Activated T-helper 17 cell treated with anti-CD3 and anti-CD28 coated beads, Interleukin-2, amount 50 U/mL, for 72 hours (primary cell): ENCODE results near the gene CABLES2. TPM values are rescaled to one million over a fixed set of nuclear protein-coding genes. Genes with fewer than 3 reads are reported as not detected.

ENCODE experiments used
- ATAC-seq: fragments of 150-1000 bp; cut with Tn5 transposase; replicated peaks from 2 replicates; pipeline ENCODE4 v1.10.0; 2021; ENCODE audit warnings: mild to moderate bottlenecking, moderate library complexity
- H3K27ac Mint-ChIP-seq: one replicate; pipeline ENCODE4 v1.8.0; 2022; ENCODE audit warnings: mixed read lengths
- H3K27me3 Mint-ChIP-seq: one replicate; pipeline ENCODE4 v1.8.0; 2022; ENCODE audit warnings: mixed read lengths
- H3K36me3 Mint-ChIP-seq: one replicate; pipeline ENCODE4 v1.8.0; 2022; ENCODE audit warnings: low read depth, mild to moderate bottlenecking, mixed read lengths
- H3K4me1 Mint-ChIP-seq: one replicate; pipeline ENCODE4 v1.8.0; 2022; ENCODE audit warnings: mixed read lengths
- H3K4me3 Mint-ChIP-seq: one replicate; pipeline ENCODE4 v1.8.0; 2022; ENCODE audit warnings: mild to moderate bottlenecking, mixed read lengths
- H3K9me3 Mint-ChIP-seq: one replicate; pipeline ENCODE4 v1.8.0; 2022; ENCODE audit warnings: mixed read lengths
- total RNA-seq, 2 donors: library from RNA; stranded (reverse); gene quantifications; one replicate each; pipeline ENCODE4 v1.2.3, GENCODE V29; 2022

The CABLES2 gene
- total RNA-seq, 2 donors from 2014 or later, result 6.8 to 6.9 TPM

- Mint-ChIP-seq H3K27me3 (no peaks in the 10 kb centered on the region), H3K4me3 (peak overlapping the region; percentile 72), H3K27ac (no peak overlapping the region), H3K9me3 (no peaks in the 10 kb centered on the region), H3K36me3 (no peaks in the 10 kb centered on the region), H3K4me1 (peaks cover 5% of the 10 kb centered on the region)
- peak; percentile 4 for ATAC-seq
Measured at GRCh38 chr20:62406635-62407176, 379 bp downstream of the CABLES2 start.

- Mint-ChIP-seq H3K27me3 (no peaks in the 10 kb centered on the region), H3K9me3 (no peaks in the 10 kb centered on the region), H3K36me3 (no peaks in the 10 kb centered on the region), H3K4me1 (peaks cover 5% of the 10 kb centered on the region), H3K27ac (peak overlapping the region; percentile 85), H3K4me3 (peak overlapping the region; percentile 72)
- ATAC-seq, result no peak
Measured at GRCh38 chr20:62405981-62406513, 1.0 kb downstream of the CABLES2 start.

GRCh38 chr20:62405108-62405980, 1.7 kb downstream of the CABLES2 start:
- Mint-ChIP-seq H3K27me3 (no peaks in the 10 kb centered on the region), H3K4me1 (peaks cover 5% of the 10 kb centered on the region), H3K4me3 (peak overlapping the region; percentile 72), H3K36me3 (no peaks in the 10 kb centered on the region), H3K27ac (peak overlapping the region; percentile 85), H3K9me3 (no peaks in the 10 kb centered on the region)
- ATAC-seq, result no peak

- H3K27ac Mint-ChIP-seq, result no peak overlapping the region
- no peaks in the 10 kb centered on the region for H3K36me3 Mint-ChIP-seq
- H3K4me3 Mint-ChIP-seq, result no peak overlapping the region
- no peaks in the 10 kb centered on the region for H3K27me3 Mint-ChIP-seq
- peaks cover 5% of the 10 kb centered on the region for H3K4me1 Mint-ChIP-seq
- ATAC-seq, result no peak
- H3K9me3 Mint-ChIP-seq, result no peaks in the 10 kb centered on the region
Measured at GRCh38 chr20:62404761-62405107, 2.4 kb downstream of the CABLES2 start.

GRCh38 chr20:62404112-62404665, 2.9 kb downstream of the CABLES2 start:
- Mint-ChIP-seq H3K9me3 (no peaks in the 10 kb centered on the region), H3K4me1 (peaks cover 5% of the 10 kb centered on the region), H3K27ac (no peak overlapping the region), H3K4me3 (peak overlapping the region; percentile 11), H3K27me3 (no peaks in the 10 kb centered on the region), H3K36me3 (no peaks in the 10 kb centered on the region)
- no peak for ATAC-seq

GRCh38 chr20:62403331-62403730, 3.8 kb downstream of the CABLES2 start:
- ATAC-seq, result no peak
- Mint-ChIP-seq H3K27me3 (no peaks in the 10 kb centered on the region), H3K9me3 (no peaks in the 10 kb centered on the region), H3K36me3 (no peaks in the 10 kb centered on the region), H3K27ac (no peak overlapping the region), H3K4me3 (no peak overlapping the region), H3K4me1 (peaks cover 5% of the 10 kb centered on the region)

- Mint-ChIP-seq H3K27me3 (no peaks in the 10 kb centered on the region), H3K4me3 (no peak overlapping the region), H3K4me1 (peaks cover 5% of the 10 kb centered on the region), H3K9me3 (no peaks in the 10 kb centered on the region), H3K36me3 (no peaks in the 10 kb centered on the region), H3K27ac (no peak overlapping the region)
- ATAC-seq, result no peak
Measured at GRCh38 chr20:62402456-62403150, 4.5 kb downstream of the CABLES2 start.

GRCh38 chr20:62401331-62401779, 5.7 kb downstream of the CABLES2 start:
- H3K4me3 Mint-ChIP-seq, result no peak overlapping the region
- H3K36me3 Mint-ChIP-seq, result no peaks in the 10 kb centered on the region
- no peak for ATAC-seq
- no peaks in the 10 kb centered on the region for H3K9me3 Mint-ChIP-seq
- no peak overlapping the region for H3K27ac Mint-ChIP-seq
- peaks cover 5% of the 10 kb centered on the region for H3K4me1 Mint-ChIP-seq
- no peaks in the 10 kb centered on the region for H3K27me3 Mint-ChIP-seq

- Mint-ChIP-seq H3K9me3 (no peaks in the 10 kb centered on the region), H3K4me1 (no peaks in the 10 kb centered on the region), H3K27ac (no peak overlapping the region), H3K4me3 (no peak overlapping the region), H3K36me3 (no peaks in the 10 kb centered on the region), H3K27me3 (no peaks in the 10 kb centered on the region)
- no peak for ATAC-seq
Measured at GRCh38 chr20:62400541-62400940, 6.5 kb downstream of the CABLES2 start.

GRCh38 chr20:62400021-62400420, 7.1 kb downstream of the CABLES2 start:
- no peaks in the 10 kb centered on the region for H3K27me3 Mint-ChIP-seq
- no peaks in the 10 kb centered on the region for H3K9me3 Mint-ChIP-seq
- H3K4me3 Mint-ChIP-seq, result no peak overlapping the region
- no peak overlapping the region for H3K27ac Mint-ChIP-seq
- H3K36me3 Mint-ChIP-seq, result no peaks in the 10 kb centered on the region
- no peaks in the 10 kb centered on the region for H3K4me1 Mint-ChIP-seq
- no peak for ATAC-seq

- no peaks in the 10 kb centered on the region for H3K4me1 Mint-ChIP-seq
- ATAC-seq, result no peak
- no peak overlapping the region for H3K27ac Mint-ChIP-seq
- no peaks in the 10 kb centered on the region for H3K36me3 Mint-ChIP-seq
- H3K4me3 Mint-ChIP-seq, result no peak overlapping the region
- no peaks in the 10 kb centered on the region for H3K9me3 Mint-ChIP-seq
- H3K27me3 Mint-ChIP-seq, result no peaks in the 10 kb centered on the region
Measured at GRCh38 chr20:62398120-62398821, 8.8 kb downstream of the CABLES2 start.

- ATAC-seq, result no peak
- H3K4me1 Mint-ChIP-seq, result no peaks in the 10 kb centered on the region
- H3K27ac Mint-ChIP-seq, result peak overlapping the region; percentile 30
- no peak overlapping the region for H3K4me3 Mint-ChIP-seq
- no peaks in the 10 kb centered on the region for H3K27me3 Mint-ChIP-seq
- no peaks in the 10 kb centered on the region for H3K9me3 Mint-ChIP-seq
- H3K36me3 Mint-ChIP-seq, result no peaks in the 10 kb centered on the region
Measured at GRCh38 chr20:62396367-62397239, 10.5 kb downstream of the CABLES2 start.
